Measurements from ENCODE around the gene MINK1. TPM values are rescaled to one million over a fixed set of nuclear protein-coding genes. Genes with fewer than 3 reads are reported as not detected.

The MINK1 gene
- total RNA-seq, 1 donor from 2014 or later = 26.2 TPM

GRCh38 chr17:4808378-4808767, 24.8 kb upstream of the MINK1 start:
- no peak overlapping the region for H3K4me2 ChIP-seq
- H2AFZ ChIP-seq (replicated peaks) = no peak overlapping the region
- peaks cover 10% of the 10 kb centered on the region for H3K4me1 ChIP-seq
- H3K27ac ChIP-seq = no peak overlapping the region
- Mint-ChIP-seq H3K9me3 (no peaks in the 10 kb centered on the region), H3K36me3 (peaks cover 18% of the 10 kb centered on the region), H3K4me3 (peak overlapping the region; percentile 95), H3K27ac (no peak overlapping the region), H3K4me1 (peaks cover 18% of the 10 kb centered on the region), H3K27me3 (ENCODE audit: insufficient read depth, low read depth) (peaks cover 4% of the 10 kb centered on the region)
- H3K27me3 ChIP-seq = peaks cover 6% of the 10 kb centered on the region
- H3K4me3 ChIP-seq = no peak overlapping the region
- TF ChIP-seq EZH2phosphoT487 (IDR thresholded peaks at IDR 0.05) = no peak
- TF ChIP-seq CTCF (IDR thresholded peaks at IDR 0.05) = no peak
- TF ChIP-seq EZH2 (IDR thresholded peaks at IDR 0.05) = no peak
- no peak overlapping the region for H3K9ac ChIP-seq
- H3K79me2 ChIP-seq (ENCODE audit: low read depth) = no peaks in the 10 kb centered on the region
- H3F3A ChIP-seq (ENCODE audit: low read depth) = peaks cover 11% of the 10 kb centered on the region
- H4K20me1 ChIP-seq (ENCODE audit: low read depth) = no peaks in the 10 kb centered on the region
- no peak for DNase-seq (ENCODE audit: low spot score)
- H3K9me3 ChIP-seq (ENCODE audit: low read depth) = no peaks in the 10 kb centered on the region
- no peaks in the 10 kb centered on the region for H3K36me3 ChIP-seq

GRCh38 chr17:4810696-4811290, 22.3 kb upstream of the MINK1 start:
- H3K36me3 ChIP-seq = no peaks in the 10 kb centered on the region
- no peak overlapping the region for H2AFZ ChIP-seq (replicated peaks)
- peaks cover 4% of the 10 kb centered on the region for H3K27me3 Mint-ChIP-seq (ENCODE audit: insufficient read depth, low read depth)
- no peaks in the 10 kb centered on the region for H4K20me1 ChIP-seq (ENCODE audit: low read depth)
- peaks cover 6% of the 10 kb centered on the region for H3K27me3 ChIP-seq
- no peak overlapping the region for H3K27ac Mint-ChIP-seq
- no peaks in the 10 kb centered on the region for H3K79me2 ChIP-seq (ENCODE audit: low read depth)
- peaks cover 10% of the 10 kb centered on the region for H3K4me1 ChIP-seq
- no peak overlapping the region for H3K4me2 ChIP-seq
- H3F3A ChIP-seq (ENCODE audit: low read depth) = peaks cover 11% of the 10 kb centered on the region
- H3K4me3 ChIP-seq = no peak overlapping the region
- TF ChIP-seq EZH2phosphoT487 (IDR thresholded peaks at IDR 0.05) = no peak
- TF ChIP-seq CTCF (IDR thresholded peaks at IDR 0.05) = no peak
- TF ChIP-seq EZH2 (IDR thresholded peaks at IDR 0.05) = no peak
- DNase-seq (ENCODE audit: low spot score) = peak; percentile 13
- H3K9ac ChIP-seq = no peak overlapping the region
- peaks cover 18% of the 10 kb centered on the region for H3K36me3 Mint-ChIP-seq
- peaks cover 18% of the 10 kb centered on the region for H3K4me1 Mint-ChIP-seq
- no peaks in the 10 kb centered on the region for H3K9me3 Mint-ChIP-seq
- H3K9me3 ChIP-seq (ENCODE audit: low read depth) = no peaks in the 10 kb centered on the region
- no peak overlapping the region for H3K4me3 Mint-ChIP-seq
- no peak overlapping the region for H3K27ac ChIP-seq

- no peak overlapping the region for H3K4me3 ChIP-seq
- H3K9me3 Mint-ChIP-seq = peaks cover 2% of the 10 kb centered on the region
- TF ChIP-seq EZH2 (IDR thresholded peaks at IDR 0.05) = no peak
- TF ChIP-seq CTCF (IDR thresholded peaks at IDR 0.05) = no peak
- TF ChIP-seq EZH2phosphoT487 (IDR thresholded peaks at IDR 0.05) = no peak
- H3K4me1 ChIP-seq = peaks cover 5% of the 10 kb centered on the region
- H3K36me3 ChIP-seq = no peaks in the 10 kb centered on the region
- H3K9me3 ChIP-seq (ENCODE audit: low read depth) = no peaks in the 10 kb centered on the region
- H3K9ac ChIP-seq = no peak overlapping the region
- H3K4me2 ChIP-seq = no peak overlapping the region
- H3K4me3 Mint-ChIP-seq = no peak overlapping the region
- H3K4me1 Mint-ChIP-seq = peaks cover 13% of the 10 kb centered on the region
- H3K36me3 Mint-ChIP-seq = peaks cover 18% of the 10 kb centered on the region
- no peaks in the 10 kb centered on the region for H4K20me1 ChIP-seq (ENCODE audit: low read depth)
- peaks cover 4% of the 10 kb centered on the region for H3K27me3 Mint-ChIP-seq (ENCODE audit: insufficient read depth, low read depth)
- no peak overlapping the region for H3K27ac Mint-ChIP-seq
- no peak overlapping the region for H3K27ac ChIP-seq
- no peaks in the 10 kb centered on the region for H3K79me2 ChIP-seq (ENCODE audit: low read depth)
- H3F3A ChIP-seq (ENCODE audit: low read depth) = peaks cover 4% of the 10 kb centered on the region
- no peak overlapping the region for H2AFZ ChIP-seq (replicated peaks)
- H3K27me3 ChIP-seq = peaks cover under 1% of the 10 kb centered on the region
- DNase-seq (ENCODE audit: low spot score) = no peak
Observed at GRCh38 chr17:4811471-4811870, 21.7 kb upstream of the MINK1 start.
